HepG2 (cell line): ENCODE measurements around the gene ADRA1B. TPM values are rescaled to one million over a fixed set of nuclear protein-coding genes. Genes with fewer than 3 reads are reported as not detected.

Experiments used
- ATAC-seq: fragments of 200-7000 bp; cut with Tn5 transposase; 3 replicates; pipeline ENCODE4 v1.9.1; 2020; ENCODE audit warnings: mild to moderate bottlenecking, moderate library complexity
- BruUV-seq: library from RNA; stranded (reverse); fragments of 400-500 nt; replicated peaks from 2 replicates; lab custom pipeline; 2021; lab: Mats Ljungman, UMichigan
- CTCF ChIA-PET: fragments of 300-600 bp; formaldehyde crosslinking; extraction: SDS; loops from one replicate; lab custom pipeline; 2021; ENCODE audit warnings: low total read pairs, inconsistent platforms, low intra/inter-chr PET ratio; lab: Yijun Ruan, JAX
- POLR2A ChIA-PET: fragments of 350-600 bp; sonication (Branson Sonifier 250); formaldehyde crosslinking; loops from one replicate; lab custom pipeline; 2020; ENCODE audit warnings: antibody characterized with exemption, inconsistent platforms; lab: Yijun Ruan, JAX
- DNase-seq: peaks from one replicate; pipeline ENCODE4 v3.0.0-alpha.2; 2015; ENCODE audit warnings: low spot score
- FAIRE-seq: peaks from 3 replicates; lab custom pipeline; 2011; peaks lifted over from hg19 to GRCh38; lab: Jason Lieb, UNC
- H2AFZ ChIP-seq: one replicate; pipeline ENCODE4 v1.6.1; 2011; ENCODE audit warnings: low read length, inconsistent platforms
- H3K27ac ChIP-seq: fragments of 300-600 bp; 3 replicates; pipeline ENCODE4 v1.8.0; 2011; ENCODE audit warnings: mixed run types, mild to moderate bottlenecking, mixed read lengths, low read length, inconsistent platforms; ENCODE audit not compliant: insufficient read depth; ENCODE audit errors: extremely low read length
- H3K27me3 ChIP-seq, 2 experiments: fragments of 200-600 bp in 1 of 2; 2 replicates in 1 of 2; 3 replicates in 1 of 2; pipeline versions ENCODE4 v1.6.0 to v1.8.0; 2011; ENCODE audit warnings: low read length in 2 of 2, mild to moderate bottlenecking in 2 of 2, moderate library complexity in 2 of 2, inconsistent platforms in 1 of 2; ENCODE audit not compliant: insufficient read depth in 2 of 2, control insufficient read depth in 1 of 2
- H3K36me3 ChIP-seq, 2 experiments: fragments of 200-600 bp in 1 of 2; replicated peaks in 1 of 2; 2 replicates in 1 of 2; 3 replicates in 1 of 2; pipeline versions ENCODE4 v1.5.1 to v1.8.0; 2011; ENCODE audit warnings: low read length in 2 of 2, inconsistent platforms in 1 of 2; ENCODE audit not compliant: insufficient read depth in 2 of 2, control insufficient read depth in 1 of 2
- H3K4me1 ChIP-seq: 2 replicates; pipeline ENCODE4 v1.5.1; 2012; ENCODE audit warnings: low read length, inconsistent platforms; ENCODE audit not compliant: insufficient read depth
- H3K4me2 ChIP-seq: 2 replicates; pipeline ENCODE4 v1.6.0; 2011; ENCODE audit warnings: low read depth, low read length, inconsistent platforms
- H3K4me3 ChIP-seq, 3 experiments: fragments of 200-600 bp in 1 of 3; sonication (generic), shearing (Covaris generic) in 1 of 3; replicated peaks in 1 of 3; 2 replicates each; pipeline ENCODE4 v1.5.1; 2011 to 2016; ENCODE audit warnings: low read length in 3 of 3, inconsistent platforms in 2 of 3, low read depth in 2 of 3, mild to moderate bottlenecking in 2 of 3, control low read depth in 1 of 3, mixed read lengths in 1 of 3; ENCODE audit not compliant: insufficient read depth in 1 of 3
- H3K79me2 ChIP-seq: one replicate; pipeline ENCODE4 v1.6.1; 2011; ENCODE audit warnings: low read length, inconsistent platforms; ENCODE audit not compliant: insufficient read depth
- H3K9ac ChIP-seq: 2 replicates; pipeline ENCODE4 v1.6.0; 2011; ENCODE audit warnings: mild to moderate bottlenecking, low read depth, low read length, inconsistent platforms; ENCODE audit not compliant: insufficient read depth
- H3K9me3 ChIP-seq: 2 replicates; pipeline ENCODE4 v1.5.1; 2012; ENCODE audit warnings: mild to moderate bottlenecking, low read length
- H4K20me1 ChIP-seq: 2 replicates; pipeline ENCODE4 v1.6.0; 2011; ENCODE audit warnings: inconsistent platforms, mild to moderate bottlenecking, low read length, moderate library complexity; ENCODE audit not compliant: insufficient read depth
- FOXK2 ChIP-seq: fragments of 450-650 bp; IDR thresholded peaks from 2 replicates; pipeline ENCODE4 v1.6.1; 2016
- KDM5B ChIP-seq: sonication (generic); formaldehyde crosslinking; IDR thresholded peaks from 2 replicates; pipeline ENCODE4 v1.4.0; 2020; ENCODE audit warnings: missing genetic modification reagents, mild to moderate bottlenecking, borderline replicate concordance
- POGK ChIP-seq: sonication (generic); formaldehyde crosslinking; conservative IDR thresholded peaks from 2 replicates; pipeline ENCODE4 v1.8.0; 2022; ENCODE audit warnings: mild to moderate bottlenecking, moderate library complexity, missing genetic modification reagents
- RXRB ChIP-seq: IDR thresholded peaks from 2 replicates; pipeline ENCODE4 v1.6.1; 2016; ENCODE audit warnings: borderline replicate concordance, missing genetic modification reagents, missing compliant biosample characterization
- ZFP90 ChIP-seq: sonication (generic); formaldehyde crosslinking; IDR thresholded peaks from 2 replicates; pipeline ENCODE4 v1.8.0; 2022; ENCODE audit warnings: missing genetic modification reagents, mild to moderate bottlenecking, inconsistent platforms, borderline replicate concordance
- ZNF577 ChIP-seq: sonication (generic); formaldehyde crosslinking; IDR thresholded peaks from 2 replicates; pipeline ENCODE4 v1.4.0; 2020; ENCODE audit warnings: mild to moderate bottlenecking, low read depth, missing genetic modification reagents, borderline replicate concordance
- WGBS: methylation state at CpG from one replicate; pipeline ENCODE4 v1.1.6; 2017; ENCODE audit warnings: low lambda C conversion rate; 5-methylcytosine and 5-hydroxymethylcytosine counted together
- in situ Hi-C: cut with HindIII; loops from 2 replicates; pipeline ENCODE4 v1.10.0; 2017; ENCODE audit warnings: low pct_unique_long_range_greater_than_20kb; ENCODE audit not compliant: extremely low pct_ligation_motif_present
- intact Hi-C: fragments of 100-400 bp; cut with micrococcal nuclease; formaldehyde crosslinking; loops from one replicate; pipeline ENCODE4 v1.10.0; 2022; ENCODE audit not compliant: unreplicated experiment
- polyA plus RNA-seq, 8 experiments: library from polyadenylated mRNA; depleted of rRNA in 3 of 8; stranded (reverse) in 7 of 8; unstranded in 1 of 8; fragments of >200 nt; fragmentation: Illumina TruSeq in 4 of 8; extraction: Trizol in 4 of 8; gene quantifications; 2 replicates each; pipeline versions ENCODE4 v1.2.1 to v1.2.3, GENCODE V29; 2011 to 2016; ENCODE audit warnings: low read depth in 4 of 8, missing spikeins in 1 of 8, mixed read lengths in 1 of 8; ENCODE audit not compliant: insufficient read depth in 1 of 8
- total RNA-seq, 5 experiments: library from RNA; depleted of rRNA; stranded (reverse); fragments of >200 nt; fragmentation: Illumina TruSeq; extraction: Trizol; gene quantifications; 2 replicates each; pipeline ENCODE4 v1.2.3, GENCODE V29; 2016; ENCODE audit warnings: low read depth in 1 of 5

Gene ADRA1B
- total and polyA plus RNA-seq, 2 of the 13 experiments (the other 11 are each of a cell fraction or from before 2014, with no cell fraction given), result not detected

- Histone ChIP-seq H2AFZ (no peak overlapping the region), H3K4me2 (no peak overlapping the region), H3K4me3 (no peak overlapping the region), H4K20me1 (no peaks in the 10 kb centered on the region), H3K27me3 (no peaks in the 10 kb centered on the region), H3K36me3 (peaks cover 5 to 19% of the 10 kb centered on the region in 2 experiments; a peak in 4 of 5 replicates), H3K9me3 (no peaks in the 10 kb centered on the region), H3K79me2 (no peaks in the 10 kb centered on the region), H3K9ac (no peak overlapping the region), H3K27ac (no peak overlapping the region), H3K4me1 (no peaks in the 10 kb centered on the region)
- no peak for FAIRE-seq
- CTCF ChIA-PET, result no interaction called here
- in situ Hi-C loops (no loop called here), intact Hi-C loops (no loop called here)
- no peak for ATAC-seq
- DNase-seq, result no peak
- POLR2A ChIA-PET, result no interaction called here
- 91% methylated on average over 2 of the region's 2 CpGs for WGBS
- TF ChIP-seq ZFP90 (CRISPR knock-in tag) (no peak), RXRB (CRISPR knock-in tag) (no peak), FOXK2 (no peak), KDM5B (CRISPR knock-in tag) (no peak), ZNF577 (CRISPR knock-in tag) (no peak), POGK (CRISPR knock-in tag) (no peak)
- no TSS peak for BruUV-seq
Measured at GRCh38 chr5:160018945-160019625, 102.8 kb downstream of the ADRA1B start.
